ENCODE data around the gene PALLD.

- TF ChIP-seq CTCF (IDR thresholded peaks at IDR 0.05) (no peak), POLR2AphosphoS5 (IDR thresholded peaks at IDR 0.05) (no peak), POLR2A (IDR thresholded peaks at IDR 0.05) (no peak)
Observed at GRCh38 chr4:168696280-168696679, 199.4 kb downstream of the PALLD start.

Data from sigmoid colon (tissue), 4 donors.